ENCODE results near the gene PTK6.
A peak's percentile ranks its signal among the peaks of the same experiment; 100 is the strongest.

PTK6 gene

GRCh38 chr20:63502671-63503172 lies 34.5 kb downstream of the PTK6 start (continued):
- no peak for TF ChIP-seq CSRNP3 (CRISPR knock-in tag; IDR thresholded peaks at IDR 0.05)
- no peak for TF ChIP-seq POU6F1 (CRISPR knock-in tag; IDR thresholded peaks at IDR 0.05; ENCODE audit: borderline replicate concordance, low read depth)
- TF ChIP-seq ISL1 (CRISPR knock-in tag; IDR thresholded peaks at IDR 0.05) = no peak
- TF ChIP-seq ZFP30 (CRISPR knock-in tag; IDR thresholded peaks at IDR 0.05) = no peak
- TF ChIP-seq ZNF8 (CRISPR knock-in tag; IDR thresholded peaks at IDR 0.05) = no peak

- ATAC-seq = peak; percentile 15; the same call in 2 of the 3 replicates
- TF ChIP-seq CSDC2 (CRISPR knock-in tag; IDR thresholded peaks at IDR 0.05) (no peak), RARB (CRISPR knock-in tag; IDR thresholded peaks at IDR 0.05) (no peak), GLIS3 (CRISPR knock-in tag; IDR thresholded peaks at IDR 0.05) (no peak), PPARA (CRISPR knock-in tag; IDR thresholded peaks at IDR 0.05; ENCODE audit: borderline replicate concordance) (no peak), ZC3H10 (CRISPR knock-in tag; IDR thresholded peaks at IDR 0.05) (no peak), ZNF8 (CRISPR knock-in tag; IDR thresholded peaks at IDR 0.05) (no peak), ZFP30 (CRISPR knock-in tag; IDR thresholded peaks at IDR 0.05) (no peak), ISL1 (CRISPR knock-in tag; IDR thresholded peaks at IDR 0.05) (no peak), PATZ1 (CRISPR knock-in tag; IDR thresholded peaks at IDR 0.05; ENCODE audit: borderline replicate concordance) (no peak), ARNTL (CRISPR knock-in tag; IDR thresholded peaks at IDR 0.05; ENCODE audit: borderline replicate concordance, low read depth) (no peak), ZFP3 (CRISPR knock-in tag; IDR thresholded peaks at IDR 0.05) (no peak), SNAI2 (CRISPR knock-in tag; IDR thresholded peaks at IDR 0.05) (no peak)
Measured at GRCh38 chr20:63501818-63502670, 35.1 kb downstream of the PTK6 start.

GRCh38 chr20:63500902-63501817 lies 36.0 kb downstream of the PTK6 start:
- no peak for ATAC-seq
- TF ChIP-seq ZNF8 (CRISPR knock-in tag; IDR thresholded peaks at IDR 0.05) (no peak), ZNF565 (CRISPR knock-in tag; conservative IDR thresholded peaks at IDR 0.05; ENCODE audit: low read depth) (no peak), ZFP30 (CRISPR knock-in tag; IDR thresholded peaks at IDR 0.05) (no peak), PATZ1 (CRISPR knock-in tag; IDR thresholded peaks at IDR 0.05; ENCODE audit: borderline replicate concordance) (no peak), ZFP3 (CRISPR knock-in tag; IDR thresholded peaks at IDR 0.05) (no peak), TSHZ2 (CRISPR knock-in tag; IDR thresholded peaks at IDR 0.05) (no peak), GLIS3 (CRISPR knock-in tag; IDR thresholded peaks at IDR 0.05) (no peak), PPARA (CRISPR knock-in tag; IDR thresholded peaks at IDR 0.05; ENCODE audit: borderline replicate concordance) (no peak), CREB5 (CRISPR knock-in tag; IDR thresholded peaks at IDR 0.05; ENCODE audit: low read depth) (no peak), ZNF70 (CRISPR knock-in tag; IDR thresholded peaks at IDR 0.05) (no peak), TOX (CRISPR knock-in tag; IDR thresholded peaks at IDR 0.05; ENCODE audit: borderline replicate concordance) (no peak), POU6F1 (CRISPR knock-in tag; IDR thresholded peaks at IDR 0.05; ENCODE audit: borderline replicate concordance, low read depth) (no peak), ESRRG (CRISPR knock-in tag; IDR thresholded peaks at IDR 0.05) (no peak)
